GM06990 (cell line): ENCODE measurements around the gene OVOL2.

Experiments
- DNase-seq: peaks from one replicate; pipeline ENCODE4 v3.0.0-alpha.2; 2011; ENCODE audit not compliant: insufficient read length; ENCODE audit errors: extremely low read depth
- H3K27me3 ChIP-seq: replicated peaks from 2 replicates; pipeline ENCODE4 v1.6.0; 2011; ENCODE audit warnings: low read length; ENCODE audit not compliant: control insufficient read depth, insufficient read depth
- H3K36me3 ChIP-seq: 2 replicates; pipeline ENCODE4 v1.5.1; 2011; ENCODE audit warnings: low read length; ENCODE audit not compliant: control insufficient read depth, insufficient read depth
- H3K4me3 ChIP-seq: replicated peaks from 2 replicates; pipeline ENCODE4 v1.5.1; 2011; ENCODE audit warnings: low read depth, mild to moderate bottlenecking, control low read depth, low read length
- TF ChIP-seq, protein P1 (sequence below): IDR thresholded peaks from 2 replicates; pipeline ENCODE4 v1.5.1; 2011; ENCODE audit warnings: low read length, control low read depth, mild to moderate bottlenecking, inconsistent platforms; ENCODE audit not compliant: insufficient read depth, poor library complexity, severe bottlenecking

OVOL2 gene

DNA sequence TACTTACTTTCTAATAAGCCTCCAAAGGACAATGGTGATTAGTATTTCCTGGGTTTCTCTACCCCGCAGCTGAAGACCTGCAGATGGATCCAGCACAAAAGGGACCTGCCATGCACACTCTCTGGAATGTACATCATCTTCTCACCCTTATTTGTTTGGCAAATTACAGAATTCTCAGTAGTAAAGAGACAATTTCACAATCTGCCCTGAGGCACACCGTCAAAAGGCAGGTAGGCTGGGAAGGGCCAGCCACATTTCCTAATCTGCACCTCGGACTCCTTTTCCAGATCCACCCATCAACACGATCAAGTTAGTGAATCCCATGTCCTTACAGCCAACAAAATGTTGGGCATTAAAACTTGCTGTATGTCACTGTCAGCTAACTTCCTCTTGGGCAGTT lies 4.9 kb downstream of the OVOL2 start:
- Histone ChIP-seq H3K36me3 (no peaks in the 10 kb centered on the region), H3K4me3 (no peak overlapping the region), H3K27me3 (peaks cover 1% of the 10 kb centered on the region; the same call in 1 of the 2 replicates)
- TF ChIP-seq, protein P1, sequence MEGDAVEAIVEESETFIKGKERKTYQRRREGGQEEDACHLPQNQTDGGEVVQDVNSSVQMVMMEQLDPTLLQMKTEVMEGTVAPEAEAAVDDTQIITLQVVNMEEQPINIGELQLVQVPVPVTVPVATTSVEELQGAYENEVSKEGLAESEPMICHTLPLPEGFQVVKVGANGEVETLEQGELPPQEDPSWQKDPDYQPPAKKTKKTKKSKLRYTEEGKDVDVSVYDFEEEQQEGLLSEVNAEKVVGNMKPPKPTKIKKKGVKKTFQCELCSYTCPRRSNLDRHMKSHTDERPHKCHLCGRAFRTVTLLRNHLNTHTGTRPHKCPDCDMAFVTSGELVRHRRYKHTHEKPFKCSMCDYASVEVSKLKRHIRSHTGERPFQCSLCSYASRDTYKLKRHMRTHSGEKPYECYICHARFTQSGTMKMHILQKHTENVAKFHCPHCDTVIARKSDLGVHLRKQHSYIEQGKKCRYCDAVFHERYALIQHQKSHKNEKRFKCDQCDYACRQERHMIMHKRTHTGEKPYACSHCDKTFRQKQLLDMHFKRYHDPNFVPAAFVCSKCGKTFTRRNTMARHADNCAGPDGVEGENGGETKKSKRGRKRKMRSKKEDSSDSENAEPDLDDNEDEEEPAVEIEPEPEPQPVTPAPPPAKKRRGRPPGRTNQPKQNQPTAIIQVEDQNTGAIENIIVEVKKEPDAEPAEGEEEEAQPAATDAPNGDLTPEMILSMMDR, result no peak
- DNase-seq, result no peak

DNA sequence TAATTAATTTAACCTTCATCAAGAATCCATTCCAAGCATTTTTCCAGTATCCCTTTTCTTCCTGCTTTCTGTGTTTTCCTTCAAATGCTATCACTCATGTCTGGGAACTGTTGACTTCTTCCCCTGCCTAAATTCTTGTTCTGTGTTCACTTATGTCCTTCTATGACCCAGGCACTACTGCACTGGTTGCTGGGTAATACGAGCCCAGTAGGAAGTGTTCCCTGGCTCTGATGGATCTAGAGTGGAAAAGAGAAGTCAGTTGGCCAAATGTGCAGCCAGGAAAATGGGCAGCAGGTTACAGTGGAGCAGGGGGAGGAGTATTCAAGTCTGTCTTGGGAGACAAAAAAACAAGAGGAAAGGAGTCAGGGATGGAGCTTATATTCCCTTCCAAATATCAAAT lies 7.1 kb downstream of the OVOL2 start:
- H3K27me3 ChIP-seq, result peaks cover 3% of the 10 kb centered on the region
- no peaks in the 10 kb centered on the region for H3K36me3 ChIP-seq
- DNase-seq, result no peak
- no peak overlapping the region for H3K4me3 ChIP-seq
- TF ChIP-seq, protein P1, result no peak

DNA sequence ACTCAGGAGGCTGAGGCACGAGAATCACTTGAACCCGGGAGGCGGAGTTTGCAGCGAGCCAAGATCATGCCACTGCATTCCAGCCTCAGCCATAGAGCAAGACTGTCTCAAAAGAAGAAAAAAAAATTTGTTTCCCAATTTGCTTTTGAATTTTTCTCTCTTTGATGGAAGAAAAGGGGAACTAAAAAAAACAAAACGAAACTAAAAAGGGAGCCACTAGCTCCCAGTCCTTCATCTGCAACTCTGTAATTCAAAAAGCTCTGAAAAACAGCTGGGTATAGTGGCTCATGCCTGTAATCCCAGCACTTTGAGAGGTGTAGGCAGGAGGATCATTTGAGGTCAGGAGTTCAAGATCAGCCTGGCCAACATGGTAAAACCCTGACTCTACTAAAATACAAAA lies 9.5 kb downstream of the OVOL2 start:
- Histone ChIP-seq H3K4me3 (no peak overlapping the region), H3K36me3 (no peaks in the 10 kb centered on the region), H3K27me3 (peaks cover 4% of the 10 kb centered on the region)
- TF ChIP-seq, protein P1, result no peak
- no peak for DNase-seq

DNA sequence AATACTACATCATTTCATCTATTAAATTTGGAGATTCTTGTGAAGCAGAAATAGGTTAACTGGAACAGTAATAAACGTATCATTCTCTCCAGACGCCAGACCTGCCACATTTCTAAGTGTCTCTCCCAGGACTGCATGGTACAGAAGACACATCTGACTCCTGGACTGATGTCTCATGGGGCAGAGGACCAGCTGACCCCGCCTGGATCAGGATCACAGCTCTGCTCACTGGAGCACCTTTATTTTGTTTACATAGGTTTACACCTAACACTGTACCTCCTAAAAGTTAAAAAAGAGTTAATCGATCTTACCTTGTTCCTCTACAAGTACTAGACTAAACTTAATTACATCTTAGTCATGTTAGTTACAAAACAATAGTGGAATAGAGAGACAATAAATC lies 11.2 kb downstream of the OVOL2 start:
- peaks cover 3% of the 10 kb centered on the region for H3K27me3 ChIP-seq
- no peak for DNase-seq
- H3K36me3 ChIP-seq, result no peaks in the 10 kb centered on the region
- TF ChIP-seq, protein P1, result no peak
- no peak overlapping the region for H3K4me3 ChIP-seq

DNA sequence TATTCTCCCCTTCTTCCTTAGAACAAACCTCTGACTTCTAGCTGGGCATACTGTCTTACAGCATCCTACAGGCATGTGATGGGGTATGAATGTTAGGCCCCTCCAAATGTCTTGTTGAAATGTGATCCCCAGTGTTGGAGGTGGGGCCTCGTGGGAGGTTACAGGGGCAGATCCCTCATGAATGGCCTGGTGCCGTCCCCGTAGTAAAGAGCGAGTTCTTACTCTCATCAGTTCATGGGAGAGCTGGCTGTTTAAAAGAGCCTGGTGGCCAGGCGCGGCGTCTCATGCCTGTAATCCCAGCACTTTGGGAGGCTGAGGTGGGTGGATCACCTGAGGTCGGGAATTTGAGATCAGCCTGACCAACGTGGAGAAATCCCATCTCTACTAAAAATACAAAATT lies 15.5 kb downstream of the OVOL2 start:
- TF ChIP-seq, protein P1, result no peak
- no peak for DNase-seq

DNA sequence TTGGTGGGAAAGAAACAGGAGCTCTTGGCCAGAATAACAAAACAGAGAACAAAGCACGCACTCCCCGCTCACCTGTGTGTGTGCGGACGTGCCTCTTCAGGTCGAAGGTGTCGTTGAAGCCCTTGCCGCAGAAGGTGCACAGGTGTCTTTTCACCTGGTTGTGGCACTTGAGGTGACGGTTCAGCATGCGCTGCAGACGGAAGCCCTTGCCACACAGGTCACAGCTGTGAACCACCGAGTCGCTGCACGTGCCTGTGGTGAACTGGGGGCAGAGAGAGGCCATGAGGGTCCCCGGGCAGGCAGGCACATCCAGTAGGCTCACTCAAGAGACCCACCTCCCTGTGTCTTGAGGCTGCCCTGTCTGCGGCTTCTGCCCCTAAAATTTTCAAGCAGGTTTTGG lies 16.3 kb downstream of the OVOL2 start:
- Histone ChIP-seq H3K4me3 (no peak overlapping the region), H3K36me3 (no peaks in the 10 kb centered on the region), H3K27me3 (peaks cover 3% of the 10 kb centered on the region)
- TF ChIP-seq, protein P1, result no peak
- DNase-seq, result no peak

More for the DNA sequence above, 15.5 kb downstream of the OVOL2 start:
- Histone ChIP-seq H3K4me3 (no peak overlapping the region), H3K36me3 (no peaks in the 10 kb centered on the region), H3K27me3 (peaks cover 3% of the 10 kb centered on the region)
